HEK293T (cell line): ENCODE data around the gene UCP3.

Source experiments
- BHLHE40 ChIP-seq: fragments of 450-650 bp; IDR thresholded peaks from 2 replicates; pipeline ENCODE4 v1.6.1; 2016; ENCODE audit warnings: mild to moderate bottlenecking, moderate library complexity, borderline replicate concordance
- ELF4 ChIP-seq: fragments of 450-650 bp; IDR thresholded peaks from 2 replicates; pipeline ENCODE4 v1.6.1; 2017; ENCODE audit warnings: antibody characterized with exemption
- FOXA1 ChIP-seq: fragments of 450-650 bp; IDR thresholded peaks from 2 replicates; pipeline ENCODE4 v1.6.1; 2016; ENCODE audit warnings: mild to moderate bottlenecking
- FOXK2 ChIP-seq: fragments of 450-650 bp; IDR thresholded peaks from 2 replicates; pipeline ENCODE4 v1.6.1; 2016; ENCODE audit warnings: mild to moderate bottlenecking
- FOXM1 ChIP-seq: fragments of 450-650 bp; IDR thresholded peaks from 2 replicates; pipeline ENCODE4 v1.6.1; 2017; ENCODE audit warnings: mild to moderate bottlenecking, borderline replicate concordance
- NFRKB ChIP-seq: fragments of 450-650 bp; IDR thresholded peaks from 2 replicates; pipeline ENCODE4 v1.6.1; 2016; ENCODE audit warnings: mild to moderate bottlenecking, moderate library complexity
- SP1 ChIP-seq: fragments of 450-650 bp; IDR thresholded peaks from 2 replicates; pipeline ENCODE4 v1.6.1; 2017
- TF ChIP-seq, protein P1 (sequence below): fragments of 450-650 bp; IDR thresholded peaks from 2 replicates; pipeline ENCODE4 v1.6.1; 2016

DNA sequence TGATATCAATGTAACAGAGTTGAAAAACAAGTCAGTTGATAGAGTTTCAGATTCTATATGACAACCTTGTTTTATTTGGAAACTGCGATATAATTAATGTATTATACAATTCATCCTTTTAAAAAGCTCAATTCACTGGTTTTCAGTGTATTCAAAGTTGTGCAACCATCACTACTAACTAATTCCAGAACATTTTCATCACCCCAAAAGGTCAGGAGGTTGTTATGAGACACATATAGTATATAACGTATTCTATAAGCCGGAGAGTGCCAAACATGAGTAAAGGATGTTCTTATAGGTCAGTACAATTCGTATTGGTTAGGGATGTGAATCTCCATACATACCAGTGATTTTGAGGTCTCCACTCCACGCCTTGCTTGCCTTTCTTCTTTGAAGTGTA, 40.1 kb upstream of the UCP3 start:
- no peak for TF ChIP-seq FOXK2
- TF ChIP-seq FOXA1 = no peak
- TF ChIP-seq FOXM1 = no peak
- TF ChIP-seq BHLHE40 = no peak
- TF ChIP-seq NFRKB = no peak
- TF ChIP-seq ELF4 = no peak
- TF ChIP-seq, protein P1, sequence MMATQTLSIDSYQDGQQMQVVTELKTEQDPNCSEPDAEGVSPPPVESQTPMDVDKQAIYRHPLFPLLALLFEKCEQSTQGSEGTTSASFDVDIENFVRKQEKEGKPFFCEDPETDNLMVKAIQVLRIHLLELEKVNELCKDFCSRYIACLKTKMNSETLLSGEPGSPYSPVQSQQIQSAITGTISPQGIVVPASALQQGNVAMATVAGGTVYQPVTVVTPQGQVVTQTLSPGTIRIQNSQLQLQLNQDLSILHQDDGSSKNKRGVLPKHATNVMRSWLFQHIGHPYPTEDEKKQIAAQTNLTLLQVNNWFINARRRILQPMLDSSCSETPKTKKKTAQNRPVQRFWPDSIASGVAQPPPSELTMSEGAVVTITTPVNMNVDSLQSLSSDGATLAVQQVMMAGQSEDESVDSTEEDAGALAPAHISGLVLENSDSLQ = no peak
- no peak for TF ChIP-seq SP1
